Measurements from ENCODE around the gene NBL1.

- no peak for TF ChIP-seq POLR2A (IDR thresholded peaks at IDR 0.05)
- TF ChIP-seq CTCF (IDR thresholded peaks at IDR 0.05), result no peak
- no peak for TF ChIP-seq POLR2AphosphoS5 (IDR thresholded peaks at IDR 0.05)
Observed at GRCh38 chr1:19618428-19618827, 25.7 kb upstream of the NBL1 start.
